CD4-positive, CD25-positive, alpha-beta regulatory T cell (primary cell): ENCODE data around the gene MYO18B. TPM values are rescaled to one million over a fixed set of nuclear protein-coding genes. Genes with fewer than 3 reads are reported as not detected.

Experiments used
- ATAC-seq, 2 donors: fragments of 150-1000 bp; cut with Tn5 transposase; one replicate each; pipeline ENCODE4 v1.10.0; 2021; ENCODE audit warnings: low read depth in 2 of 2, moderate number of reproducible peaks in 2 of 2, moderate library complexity in 1 of 2
- DNase-seq, 3 donors: peaks; one replicate each; pipeline versions ENCODE4 v3.0.0 to v3.0.0-alpha.2; 2012 to 2022; ENCODE audit warnings: mixed read lengths in 1 of 3
- H3K27ac ChIP-seq: one replicate; pipeline ENCODE4 v1.7.0; 2013; ENCODE audit warnings: mild to moderate bottlenecking, low read length; ENCODE audit not compliant: insufficient read depth, poor library complexity, severe bottlenecking
- H3K27me3 ChIP-seq: one replicate; pipeline ENCODE4 v1.7.0; 2013; ENCODE audit warnings: low read length; ENCODE audit not compliant: control insufficient read depth, insufficient read depth
- H3K36me3 ChIP-seq: one replicate; pipeline ENCODE4 v1.7.0; 2013; ENCODE audit warnings: mild to moderate bottlenecking, low read length, moderate library complexity; ENCODE audit not compliant: control insufficient read depth, insufficient read depth
- H3K4me1 ChIP-seq: 2 replicates; pipeline ENCODE4 v1.7.0; 2013; ENCODE audit warnings: mild to moderate bottlenecking, low read length; ENCODE audit not compliant: insufficient read depth, control insufficient read depth, poor library complexity, severe bottlenecking
- H3K4me3 ChIP-seq: one replicate; pipeline ENCODE4 v1.7.0; 2013; ENCODE audit warnings: low read depth, mild to moderate bottlenecking, low read length, moderate library complexity
- H3K9me3 ChIP-seq, 2 experiments: 1 replicate in 1 of 2; 2 replicates in 1 of 2; pipeline ENCODE4 v1.7.0; 2013; ENCODE audit warnings: low read length in 2 of 2, mild to moderate bottlenecking in 1 of 2, moderate library complexity in 1 of 2; ENCODE audit not compliant: control insufficient read depth in 2 of 2
- H3K27ac Mint-ChIP-seq, 3 donors: one replicate each; pipeline ENCODE4 v1.8.0; 2020 to 2022; ENCODE audit warnings: mild to moderate bottlenecking in 3 of 3, mixed read lengths in 3 of 3, moderate library complexity in 2 of 3
- H3K27me3 Mint-ChIP-seq: one replicate; pipeline ENCODE4 v1.8.0; 2022; ENCODE audit warnings: mild to moderate bottlenecking, mixed read lengths
- H3K36me3 Mint-ChIP-seq: one replicate; pipeline ENCODE4 v1.8.0; 2020; ENCODE audit warnings: mixed read lengths
- H3K4me1 Mint-ChIP-seq, 4 donors: one replicate each; pipeline ENCODE4 v1.8.0; 2020 to 2022; ENCODE audit warnings: mixed read lengths in 4 of 4, mild to moderate bottlenecking in 1 of 4
- H3K4me3 Mint-ChIP-seq, 4 donors: one replicate each; pipeline ENCODE4 v1.8.0; 2020 to 2022; ENCODE audit warnings: mild to moderate bottlenecking in 4 of 4, mixed read lengths in 4 of 4, moderate library complexity in 3 of 4
- H3K9me3 Mint-ChIP-seq, 7 donors: one replicate each; pipeline ENCODE4 v1.8.0; 2020 to 2022; ENCODE audit warnings: mixed read lengths in 7 of 7, mild to moderate bottlenecking in 3 of 7, moderate library complexity in 2 of 7
- polyA plus RNA-seq, 4 donors: library from polyadenylated mRNA; unstranded; fragments of 300-500 nt; fragmentation: Illumina TruSeq; gene quantifications; one replicate each; pipeline ENCODE4 v1.2.3, GENCODE V29; 2021
- total RNA-seq: library from RNA; stranded (reverse); gene quantifications from one replicate; pipeline ENCODE4 v1.2.3, GENCODE V29; 2022

MYO18B gene
- total and polyA plus RNA-seq, 5 donors from 2014 or later: 0.27 to 0.35 TPM; not detected in 3

DNA sequence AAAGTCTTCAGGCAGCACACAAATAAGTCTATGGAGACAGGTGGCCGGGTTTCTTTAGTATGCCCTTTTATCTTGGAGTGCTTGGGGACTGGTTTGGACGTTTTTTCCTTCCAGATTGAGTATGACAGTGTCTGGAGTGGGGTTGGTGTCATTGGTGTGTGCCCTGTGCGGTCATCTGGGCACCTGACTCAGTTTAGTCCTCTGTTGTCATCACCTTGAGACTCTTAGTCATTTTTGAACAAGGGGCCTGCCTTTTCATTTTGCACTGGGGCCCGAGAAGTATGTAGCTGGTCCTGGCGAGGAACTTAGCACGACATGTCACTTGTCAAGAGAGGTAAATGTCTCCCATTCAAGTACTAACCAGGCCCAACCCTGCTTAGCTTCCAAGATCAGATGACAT, 27.2 kb upstream of the MYO18B start:
- DNase-seq (no peak), ATAC-seq (no peak)
- Mint-ChIP-seq H3K4me1 (peaks cover 0 to 6% (median 6%) of the 10 kb centered on the region in 4 donors), H3K4me3 (no peak overlapping the region), H3K9me3 (no peaks in the 10 kb centered on the region), H3K27me3 (no peaks in the 10 kb centered on the region), H3K27ac (no peak overlapping the region), H3K36me3 (peaks cover 21% of the 10 kb centered on the region)
- Histone ChIP-seq H3K4me1 (peaks cover 3% of the 10 kb centered on the region), H3K9me3 (no peaks in the 10 kb centered on the region), H3K27me3 (no peaks in the 10 kb centered on the region), H3K27ac (no peak overlapping the region), H3K36me3 (no peaks in the 10 kb centered on the region), H3K4me3 (no peak overlapping the region)

DNA sequence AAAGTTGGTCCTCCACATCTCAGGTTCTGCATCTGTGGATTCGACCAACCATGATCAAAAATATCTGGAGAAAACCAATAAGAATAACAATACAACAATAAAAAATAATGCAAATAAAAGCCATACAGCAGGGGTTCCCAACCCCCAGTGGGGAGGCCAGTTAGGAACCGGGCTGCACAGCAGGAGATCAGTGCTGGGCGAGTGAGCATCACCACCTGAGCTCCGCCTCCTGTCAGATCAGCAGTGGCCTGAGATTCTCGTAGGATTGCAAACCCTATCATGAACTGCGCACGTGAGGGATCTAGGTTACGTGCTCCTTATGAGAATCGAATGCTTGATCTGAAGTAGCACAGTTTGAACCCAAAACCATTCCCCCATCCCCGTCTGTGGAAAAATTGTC, 25.4 kb upstream of the MYO18B start:
- Histone ChIP-seq H3K9me3 (no peaks in the 10 kb centered on the region), H3K27me3 (no peaks in the 10 kb centered on the region), H3K36me3 (no peaks in the 10 kb centered on the region), H3K4me3 (no peak overlapping the region), H3K27ac (no peak overlapping the region), H3K4me1 (no peaks in the 10 kb centered on the region)
- H3K27me3 Mint-ChIP-seq: no peaks in the 10 kb centered on the region
- H3K36me3 Mint-ChIP-seq: peaks cover 15% of the 10 kb centered on the region
- no peak for ATAC-seq
- H3K27ac Mint-ChIP-seq: no peak overlapping the region
- no peaks in the 10 kb centered on the region for H3K9me3 Mint-ChIP-seq
- H3K4me1 Mint-ChIP-seq: no peaks in the 10 kb centered on the region
- no peak for DNase-seq
- H3K4me3 Mint-ChIP-seq: no peak overlapping the region

DNA sequence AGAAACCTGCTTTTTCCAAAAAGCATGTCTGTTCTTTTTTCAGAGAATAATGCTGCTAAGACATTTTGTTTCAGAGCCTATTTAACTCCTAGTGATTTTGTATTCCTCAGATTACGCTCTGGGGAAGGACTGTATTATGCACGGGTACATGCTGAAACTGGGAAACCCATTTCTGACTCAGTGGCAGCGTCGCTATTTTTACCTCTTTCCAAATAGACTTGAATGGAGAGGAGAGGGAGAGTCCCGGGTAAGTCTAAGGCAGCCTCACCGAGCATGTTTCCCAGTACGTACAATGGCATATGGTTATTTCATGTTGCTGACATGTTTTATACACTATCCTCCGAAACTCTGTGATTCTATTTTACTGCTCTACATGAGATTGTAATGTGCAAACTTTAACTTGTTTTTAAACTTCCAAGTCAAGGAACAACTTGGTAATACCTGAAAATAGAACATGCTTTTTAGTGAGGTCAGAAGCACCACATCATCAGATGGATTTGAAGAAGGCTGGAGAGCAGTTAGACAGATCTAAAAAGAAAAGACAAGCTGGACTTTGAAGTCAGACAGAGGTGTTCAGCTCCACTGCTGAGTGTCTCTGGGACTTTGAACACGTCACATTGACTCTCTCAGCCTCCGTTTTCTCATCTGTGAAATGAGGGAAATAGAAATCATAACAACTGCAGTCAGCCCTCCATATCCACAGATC, 23.7 kb upstream of the MYO18B start:
- Histone ChIP-seq H3K9me3 (no peaks in the 10 kb centered on the region), H3K36me3 (no peaks in the 10 kb centered on the region), H3K4me1 (no peaks in the 10 kb centered on the region), H3K4me3 (no peak overlapping the region), H3K27ac (no peak overlapping the region), H3K27me3 (no peaks in the 10 kb centered on the region)
- Mint-ChIP-seq H3K27ac (no peak overlapping the region), H3K4me3 (no peak overlapping the region), H3K4me1 (no peaks in the 10 kb centered on the region), H3K36me3 (peaks cover 15% of the 10 kb centered on the region), H3K27me3 (no peaks in the 10 kb centered on the region), H3K9me3 (no peaks in the 10 kb centered on the region)
- DNase-seq: no peak
- ATAC-seq: no peak

DNA sequence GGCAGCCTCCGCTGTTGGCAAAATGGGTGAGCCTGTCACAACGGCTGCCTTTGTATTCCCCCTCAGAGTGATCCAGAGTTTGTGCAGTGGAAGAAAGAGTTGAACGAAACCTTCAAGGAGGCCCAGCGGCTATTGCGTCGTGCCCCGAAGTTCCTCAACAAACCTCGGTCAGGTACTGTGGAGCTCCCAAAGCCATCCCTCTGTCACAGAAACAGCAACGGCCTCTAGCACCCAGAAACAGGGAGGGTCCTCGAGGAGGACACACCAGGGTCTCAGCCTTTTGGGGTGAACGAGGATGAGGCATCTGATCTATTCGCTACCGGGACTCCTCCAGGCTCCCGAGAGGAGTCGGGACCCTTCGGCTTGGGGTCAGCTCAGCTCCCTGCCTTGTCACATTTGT, 19.8 kb upstream of the MYO18B start:
- Mint-ChIP-seq H3K4me1 (no peaks in the 10 kb centered on the region), H3K36me3 (peaks cover 4% of the 10 kb centered on the region), H3K27me3 (no peaks in the 10 kb centered on the region), H3K4me3 (no peak overlapping the region), H3K9me3 (no peaks in the 10 kb centered on the region), H3K27ac (no peak overlapping the region)
- Histone ChIP-seq H3K27me3 (no peaks in the 10 kb centered on the region), H3K27ac (no peak overlapping the region), H3K4me1 (no peaks in the 10 kb centered on the region), H3K4me3 (no peak overlapping the region), H3K36me3 (no peaks in the 10 kb centered on the region), H3K9me3 (no peaks in the 10 kb centered on the region)
- no peak for DNase-seq
- ATAC-seq: no peak

DNA sequence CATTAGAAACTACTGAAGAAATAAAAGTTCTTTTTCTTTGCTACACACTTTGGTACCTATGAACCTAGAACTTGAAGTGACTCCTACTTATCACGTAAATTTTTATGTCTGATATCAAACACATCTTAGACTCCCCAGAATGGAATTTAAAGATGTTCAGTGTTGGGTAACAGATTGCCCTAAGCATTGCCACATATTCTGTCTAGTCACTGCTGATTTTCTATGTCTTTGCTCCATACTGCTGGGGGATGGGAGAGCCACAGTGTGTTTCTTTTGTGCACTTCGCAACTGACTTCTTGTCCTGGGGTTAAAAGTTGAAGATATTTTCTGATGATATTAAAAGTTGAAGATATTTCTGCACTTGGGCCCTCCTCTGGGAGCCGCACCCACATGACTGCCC, 19.4 kb upstream of the MYO18B start:
- H3K27ac Mint-ChIP-seq: no peak overlapping the region
- ATAC-seq (no peak), DNase-seq (no peak)
- Histone ChIP-seq H3K9me3 (no peaks in the 10 kb centered on the region), H3K4me1 (no peaks in the 10 kb centered on the region), H3K27ac (no peak overlapping the region), H3K27me3 (no peaks in the 10 kb centered on the region), H3K36me3 (no peaks in the 10 kb centered on the region), H3K4me3 (no peak overlapping the region)
- H3K4me1 Mint-ChIP-seq: no peaks in the 10 kb centered on the region
- H3K36me3 Mint-ChIP-seq: peaks cover 4% of the 10 kb centered on the region
- H3K27me3 Mint-ChIP-seq: no peaks in the 10 kb centered on the region
- H3K9me3 Mint-ChIP-seq: no peaks in the 10 kb centered on the region
- H3K4me3 Mint-ChIP-seq: no peak overlapping the region

DNA sequence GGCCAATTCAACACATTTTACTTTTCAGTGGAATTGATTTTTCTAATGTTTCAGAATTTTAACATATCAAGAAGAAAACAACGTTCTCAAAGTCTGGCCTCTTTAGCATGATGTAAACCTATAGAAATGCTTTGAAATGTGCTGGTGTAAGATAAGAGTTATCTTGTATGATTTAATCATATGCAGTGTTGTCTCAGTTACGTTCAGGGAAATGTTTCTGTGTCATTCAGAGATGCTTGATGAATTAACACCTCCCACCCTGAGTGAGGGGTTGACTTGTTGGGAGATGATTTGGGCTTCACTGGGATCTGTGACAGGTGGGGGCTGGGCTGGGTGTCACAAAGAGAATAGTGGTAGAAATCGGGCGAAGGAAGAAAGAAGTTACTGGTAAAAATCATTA, 15.7 kb upstream of the MYO18B start:
- no peaks in the 10 kb centered on the region for H3K9me3 Mint-ChIP-seq
- no peak overlapping the region for H3K27ac ChIP-seq
- no peaks in the 10 kb centered on the region for H3K36me3 Mint-ChIP-seq
- no peaks in the 10 kb centered on the region for H3K4me1 Mint-ChIP-seq
- no peak for DNase-seq
- H3K4me1 ChIP-seq: no peaks in the 10 kb centered on the region
- no peaks in the 10 kb centered on the region for H3K36me3 ChIP-seq
- no peak overlapping the region for H3K4me3 ChIP-seq
- ATAC-seq: no peak
- H3K4me3 Mint-ChIP-seq: no peak overlapping the region
- H3K27ac Mint-ChIP-seq: no peak overlapping the region
- H3K27me3 ChIP-seq: no peaks in the 10 kb centered on the region
- no peaks in the 10 kb centered on the region for H3K9me3 ChIP-seq
- H3K27me3 Mint-ChIP-seq: no peaks in the 10 kb centered on the region

DNA sequence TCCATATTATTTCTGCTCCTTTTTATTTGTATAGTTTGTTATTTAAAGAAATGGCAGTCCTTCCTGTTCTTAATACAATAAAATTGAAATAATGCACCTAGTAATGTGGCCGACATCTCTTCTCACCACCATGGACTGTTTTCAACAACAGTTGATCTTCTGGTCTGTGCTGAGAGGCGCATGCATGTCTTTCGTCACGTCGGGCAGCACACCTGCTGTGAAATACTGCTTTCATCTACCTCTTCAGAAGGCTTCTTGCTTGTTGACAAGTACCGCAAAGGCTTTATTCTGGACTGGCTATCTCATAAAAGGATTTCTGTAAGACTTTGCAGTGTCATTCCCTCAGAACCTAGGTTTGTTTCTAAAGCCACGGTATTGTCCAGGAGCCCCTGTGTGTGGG, 13.9 kb upstream of the MYO18B start:
- Mint-ChIP-seq H3K27ac (peak overlapping the region in 1 of 3 donors; percentile 43), H3K4me3 (no peak overlapping the region), H3K36me3 (no peaks in the 10 kb centered on the region), H3K27me3 (no peaks in the 10 kb centered on the region), H3K9me3 (no peaks in the 10 kb centered on the region), H3K4me1 (no peaks in the 10 kb centered on the region)
- ATAC-seq (no peak), DNase-seq (no peak)
- H3K27me3 ChIP-seq: no peaks in the 10 kb centered on the region
- no peaks in the 10 kb centered on the region for H3K4me1 ChIP-seq
- H3K4me3 ChIP-seq: no peak overlapping the region
- no peak overlapping the region for H3K27ac ChIP-seq
- H3K9me3 ChIP-seq: no peaks in the 10 kb centered on the region
- H3K36me3 ChIP-seq: no peaks in the 10 kb centered on the region
